Measurements from ENCODE around the gene ST7L. TPM values are rescaled to one million over a fixed set of nuclear protein-coding genes. Genes with fewer than 3 reads are reported as not detected.
A peak's percentile ranks its signal among the peaks of the same experiment; 100 is the strongest.

The ST7L gene
- total and polyA plus RNA-seq, 9 of the 15 experiments (the other 6 are each of a cell fraction or from before 2014, with no cell fraction given): 9.0 to 32.5 (median 26.6) TPM

- Histone ChIP-seq H2AFZ (ENCODE audit: low read depth, low read length) (no peak overlapping the region), H3K4me3 (no peak overlapping the region), H3K4me2 (ENCODE audit: insufficient read depth, low read length) (0 out of 2 replicates have a peak overlapping the region, but pooled peaks have one; percentile 6), H3K9me3 (replicated peaks; ENCODE audit: control insufficient read depth, insufficient read depth, low read depth, low read length) (no peaks in the 10 kb centered on the region), H3K9ac (ENCODE audit: insufficient read depth in 1 of 2, low read depth in 2 of 2, low read length in 2 of 2) (no peak overlapping the region), H3K27me3 (ENCODE audit: control insufficient read depth in 2 of 2, insufficient read depth in 2 of 2, low read length in 2 of 2) (peaks cover 24 to 38% of the 10 kb centered on the region in 2 experiments), H3K79me2 (ENCODE audit: control insufficient read depth, insufficient read depth, low read length) (no peaks in the 10 kb centered on the region), H3K9me1 (ENCODE audit: control insufficient read depth, insufficient read depth, low read length) (no peaks in the 10 kb centered on the region), H3K27ac (ENCODE audit: extremely low read depth, low read depth, low read length) (no peak overlapping the region), H3K4me1 (replicated peaks in 1 of 2; ENCODE audit: control insufficient read depth in 2 of 2, insufficient read depth in 2 of 2, low read length in 2 of 2) (no peaks in the 10 kb centered on the region), H3K36me3 (ENCODE audit: control insufficient read depth, insufficient read depth, low read length) (no peaks in the 10 kb centered on the region), H4K20me1 (replicated peaks; ENCODE audit: control insufficient read depth, insufficient read depth, low read length) (no peaks in the 10 kb centered on the region)
- DNase-seq (ENCODE audit: extremely low read depth in 1 of 4, low spot score in 3 of 4) (no peak), FAIRE-seq (no peak), ATAC-seq (no peak)
- in situ Hi-C loops (cut with MboI): no loop called here
- CTCF ChIA-PET (ENCODE audit: low intra/inter-chr PET ratio): no interaction called here
- no TSS peak for BruUV-seq (replicated peaks)
- 2% methylated on average over 6 of the region's 6 CpGs for WGBS (ENCODE audit: insufficient coverage, low coverage, missing lambda C conversion rate)
- intact Hi-C loops (cut with micrococcal nuclease): no loop called here
- POLR2A ChIA-PET: no interaction called here
- TF ChIP-seq RBM25 (IDR thresholded peaks at IDR 0.05; ENCODE audit: low read depth, low read length, severe bottlenecking): peak; percentile 35
- TF ChIP-seq ZC3H11A (IDR thresholded peaks at IDR 0.05; ENCODE audit: low read depth, low read length): no peak
- no peak for TF ChIP-seq SIN3A (IDR thresholded peaks at IDR 0.05; ENCODE audit: borderline replicate concordance in 2 of 2, control insufficient read depth in 1 of 2, low read depth in 2 of 2, low read length in 2 of 2)
- no peak for TF ChIP-seq PBX2 (CRISPR knock-in tag; IDR thresholded peaks at IDR 0.05; ENCODE audit: low read depth)
- TF ChIP-seq PBX2 (tag; conservative IDR thresholded peaks at IDR 0.05; ENCODE audit: low read depth): no peak
- TF ChIP-seq SIN3B (IDR thresholded peaks at IDR 0.05; ENCODE audit: low read depth): no peak
- peak; percentile 99 for TF ChIP-seq ZNF121 (CRISPR knock-in tag; conservative IDR thresholded peaks at IDR 0.05)
- peak; percentile 59; the same call in 1 of the 2 replicates for TF ChIP-seq SMARCA5 (IDR thresholded peaks at IDR 0.05)
- TF ChIP-seq ZNF668 (CRISPR knock-in tag; IDR thresholded peaks at IDR 0.05): no peak
- TF ChIP-seq CBX8 (IDR thresholded peaks at IDR 0.05; ENCODE audit: borderline replicate concordance, extremely low read depth, low read depth, low read length, poor library complexity, severe bottlenecking): peak; percentile 38
- TF ChIP-seq PTBP1 (IDR thresholded peaks at IDR 0.05; ENCODE audit: low read depth, low read length): no peak
- no peak for TF ChIP-seq SIRT6 (IDR thresholded peaks at IDR 0.05; ENCODE audit: low read depth, low read length)
- TF ChIP-seq FOXA1 (IDR thresholded peaks at IDR 0.05; ENCODE audit: borderline replicate concordance): no peak
- no peak for TF ChIP-seq MIER1 (IDR thresholded peaks at IDR 0.05; ENCODE audit: low read depth)
- TF ChIP-seq NR2C1 (IDR thresholded peaks at IDR 0.05): no peak
- TF ChIP-seq NR2C1 (tag; IDR thresholded peaks at IDR 0.05): no peak
- no peak for TF ChIP-seq TCF7L2 (IDR thresholded peaks at IDR 0.05; ENCODE audit: low read depth, low read length)
- no peak for TF ChIP-seq CBFA2T3 (IDR thresholded peaks at IDR 0.05)
- TF ChIP-seq DACH1 (IDR thresholded peaks at IDR 0.05; ENCODE audit: partially characterized antibody): no peak
- TF ChIP-seq CEBPZ (IDR thresholded peaks at IDR 0.05; ENCODE audit: borderline replicate concordance, low read depth, low read length): no peak
These were observed 125.6 kb downstream of the ST7L start for GRCh38 chr1:112493351-112493750.

All from K562 (cell line).